Measurements from ENCODE around the gene CACNG4. TPM values are rescaled to one million over a fixed set of nuclear protein-coding genes. Genes with fewer than 3 reads are reported as not detected.

CACNG4 gene
- total RNA-seq, 4 donors from 2014 or later, result 0.42 to 0.91 TPM; not detected in 2

DNA sequence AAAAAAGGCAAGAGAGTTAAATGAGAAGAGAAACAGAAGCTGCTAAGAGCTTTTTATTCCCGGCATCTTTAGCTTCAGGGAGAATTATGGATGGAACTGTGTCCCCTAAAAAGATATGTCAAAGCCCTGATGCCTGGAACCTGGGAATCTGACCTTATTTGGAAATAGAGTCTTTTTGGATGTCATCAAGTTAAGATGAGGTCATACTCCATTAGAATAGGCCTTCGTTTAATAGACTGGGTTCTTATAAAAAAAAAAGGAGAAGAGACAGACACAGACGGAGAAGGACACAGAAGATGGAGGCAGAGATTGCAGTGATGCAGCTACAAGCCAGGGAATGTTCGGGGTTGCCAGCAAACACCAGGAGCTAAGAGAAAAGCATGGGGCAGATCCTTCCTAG lies 24.6 kb downstream of the CACNG4 start:
- no peak for DNase-seq (ENCODE audit: low spot score in 2 of 2)
- TF ChIP-seq POLR2A (IDR thresholded peaks at IDR 0.05), result no peak
- TF ChIP-seq, protein P1, sequence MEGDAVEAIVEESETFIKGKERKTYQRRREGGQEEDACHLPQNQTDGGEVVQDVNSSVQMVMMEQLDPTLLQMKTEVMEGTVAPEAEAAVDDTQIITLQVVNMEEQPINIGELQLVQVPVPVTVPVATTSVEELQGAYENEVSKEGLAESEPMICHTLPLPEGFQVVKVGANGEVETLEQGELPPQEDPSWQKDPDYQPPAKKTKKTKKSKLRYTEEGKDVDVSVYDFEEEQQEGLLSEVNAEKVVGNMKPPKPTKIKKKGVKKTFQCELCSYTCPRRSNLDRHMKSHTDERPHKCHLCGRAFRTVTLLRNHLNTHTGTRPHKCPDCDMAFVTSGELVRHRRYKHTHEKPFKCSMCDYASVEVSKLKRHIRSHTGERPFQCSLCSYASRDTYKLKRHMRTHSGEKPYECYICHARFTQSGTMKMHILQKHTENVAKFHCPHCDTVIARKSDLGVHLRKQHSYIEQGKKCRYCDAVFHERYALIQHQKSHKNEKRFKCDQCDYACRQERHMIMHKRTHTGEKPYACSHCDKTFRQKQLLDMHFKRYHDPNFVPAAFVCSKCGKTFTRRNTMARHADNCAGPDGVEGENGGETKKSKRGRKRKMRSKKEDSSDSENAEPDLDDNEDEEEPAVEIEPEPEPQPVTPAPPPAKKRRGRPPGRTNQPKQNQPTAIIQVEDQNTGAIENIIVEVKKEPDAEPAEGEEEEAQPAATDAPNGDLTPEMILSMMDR (IDR thresholded peaks at IDR 0.05), result no peak
- intact Hi-C loops (cut with DNase I; ENCODE audit: low total_unique reads), result no loop called here
- WGBS, 2 donors, result 78 to 81% methylated on average over 4 of the region's 4 CpGs
- H3K4me3 ChIP-seq (ENCODE audit: low read depth, poor library complexity, severe bottlenecking), result no peak overlapping the region

GRCh38 chr17:66989579-66989978 lies 25.1 kb downstream of the CACNG4 start:
- 85 to 87% methylated on average over 8 of the region's 8 CpGs for WGBS, 2 donors
- DNase-seq (ENCODE audit: low spot score in 2 of 2), result no peak
- intact Hi-C loops (cut with DNase I; ENCODE audit: low total_unique reads), result no loop called here
- no peak for TF ChIP-seq POLR2A (IDR thresholded peaks at IDR 0.05)
- TF ChIP-seq, protein P1 (IDR thresholded peaks at IDR 0.05), result no peak
- H3K4me3 ChIP-seq (ENCODE audit: low read depth, poor library complexity, severe bottlenecking), result no peak overlapping the region

GRCh38 chr17:66990047-66990446 lies 25.5 kb downstream of the CACNG4 start:
- DNase-seq (ENCODE audit: low spot score in 2 of 2), result no peak
- no peak overlapping the region for H3K4me3 ChIP-seq (ENCODE audit: low read depth, poor library complexity, severe bottlenecking)
- TF ChIP-seq POLR2A (IDR thresholded peaks at IDR 0.05), result no peak
- TF ChIP-seq, protein P1 (IDR thresholded peaks at IDR 0.05), result no peak
- WGBS, 2 donors, result 70 to 80% methylated on average over 6 of the region's 6 CpGs
- intact Hi-C loops (cut with DNase I; ENCODE audit: low total_unique reads), result no loop called here

GRCh38 chr17:66992911-66993442 lies 28.5 kb downstream of the CACNG4 start:
- intact Hi-C loops (cut with DNase I; ENCODE audit: low total_unique reads), result no loop called here
- TF ChIP-seq POLR2A (IDR thresholded peaks at IDR 0.05), result no peak
- TF ChIP-seq, protein P1 (IDR thresholded peaks at IDR 0.05), result no peak
- DNase-seq (ENCODE audit: low spot score in 2 of 2), result no peak
- 91 to 92% methylated on average over 10 to 12 of the region's 12 CpGs for WGBS, 2 donors
- no peak overlapping the region for H3K4me3 ChIP-seq (ENCODE audit: low read depth, poor library complexity, severe bottlenecking)

DNA sequence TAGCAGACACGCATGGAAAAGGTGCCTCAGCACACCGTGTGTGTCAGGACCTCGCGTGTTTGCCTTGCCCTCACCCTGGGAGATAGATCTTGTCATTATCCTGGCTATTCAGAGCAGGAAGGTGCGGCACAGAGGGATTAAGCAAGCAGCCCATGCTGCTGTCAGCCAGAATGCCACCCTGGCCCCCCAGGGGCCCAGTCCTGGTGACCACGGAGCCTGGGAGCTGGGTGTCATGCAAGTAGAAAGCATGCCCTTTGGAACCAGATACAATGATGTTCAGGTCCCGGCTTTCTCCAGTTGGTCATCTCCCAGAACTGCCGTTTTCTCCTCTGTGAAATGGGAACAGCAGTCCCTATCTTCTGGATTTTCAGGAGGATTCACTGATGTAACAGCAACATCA lies 29.9 kb downstream of the CACNG4 start:
- TF ChIP-seq POLR2A (IDR thresholded peaks at IDR 0.05), result no peak
- TF ChIP-seq, protein P1 (IDR thresholded peaks at IDR 0.05), result no peak
- DNase-seq (ENCODE audit: low spot score in 2 of 2), result no peak
- H3K4me3 ChIP-seq (ENCODE audit: low read depth, poor library complexity, severe bottlenecking), result no peak overlapping the region
- WGBS, 2 donors, result 84 to 87% methylated on average over 8 of the region's 8 CpGs
- intact Hi-C loops (cut with DNase I; ENCODE audit: low total_unique reads), result no loop called here

DNA sequence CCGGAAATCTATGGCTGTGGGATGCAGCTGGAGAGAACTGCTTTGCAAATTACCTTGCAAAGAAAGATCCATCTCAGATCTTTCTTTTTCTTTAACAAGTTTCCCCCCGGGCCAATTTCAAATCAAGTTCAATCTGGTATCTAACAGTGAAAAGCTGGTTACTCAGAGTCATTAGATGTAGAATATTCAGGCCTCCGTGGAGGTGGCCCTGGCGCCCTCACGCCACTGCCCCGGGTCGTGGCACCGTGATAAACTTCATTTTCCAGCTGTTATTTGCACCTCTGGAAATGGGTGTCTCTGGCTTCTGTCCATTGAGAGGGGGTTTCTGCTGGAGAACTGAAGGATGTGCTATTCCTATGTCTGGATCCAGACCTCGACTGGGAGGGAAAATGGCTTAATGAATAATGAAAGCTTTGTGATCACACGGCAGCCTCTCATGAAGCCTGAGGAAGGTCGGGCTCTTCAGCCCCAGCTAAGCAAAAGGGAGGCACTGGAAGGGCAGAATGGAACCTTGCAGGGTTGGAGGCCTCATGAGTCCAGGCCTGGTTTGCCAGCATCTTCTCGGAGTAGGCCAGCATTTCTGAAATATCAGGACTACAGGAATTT lies 30.5 kb downstream of the CACNG4 start:
- H3K4me3 ChIP-seq (ENCODE audit: low read depth, poor library complexity, severe bottlenecking), result no peak overlapping the region
- intact Hi-C loops (cut with DNase I; ENCODE audit: low total_unique reads), result no loop called here
- DNase-seq (ENCODE audit: low spot score in 2 of 2), result no peak
- TF ChIP-seq POLR2A (IDR thresholded peaks at IDR 0.05), result no peak
- TF ChIP-seq, protein P1 (IDR thresholded peaks at IDR 0.05), result no peak
- WGBS, 2 donors, result 47 to 60% methylated on average over 12 of the region's 12 CpGs
